ENCODE measurements around the gene C1QB.

DNA sequence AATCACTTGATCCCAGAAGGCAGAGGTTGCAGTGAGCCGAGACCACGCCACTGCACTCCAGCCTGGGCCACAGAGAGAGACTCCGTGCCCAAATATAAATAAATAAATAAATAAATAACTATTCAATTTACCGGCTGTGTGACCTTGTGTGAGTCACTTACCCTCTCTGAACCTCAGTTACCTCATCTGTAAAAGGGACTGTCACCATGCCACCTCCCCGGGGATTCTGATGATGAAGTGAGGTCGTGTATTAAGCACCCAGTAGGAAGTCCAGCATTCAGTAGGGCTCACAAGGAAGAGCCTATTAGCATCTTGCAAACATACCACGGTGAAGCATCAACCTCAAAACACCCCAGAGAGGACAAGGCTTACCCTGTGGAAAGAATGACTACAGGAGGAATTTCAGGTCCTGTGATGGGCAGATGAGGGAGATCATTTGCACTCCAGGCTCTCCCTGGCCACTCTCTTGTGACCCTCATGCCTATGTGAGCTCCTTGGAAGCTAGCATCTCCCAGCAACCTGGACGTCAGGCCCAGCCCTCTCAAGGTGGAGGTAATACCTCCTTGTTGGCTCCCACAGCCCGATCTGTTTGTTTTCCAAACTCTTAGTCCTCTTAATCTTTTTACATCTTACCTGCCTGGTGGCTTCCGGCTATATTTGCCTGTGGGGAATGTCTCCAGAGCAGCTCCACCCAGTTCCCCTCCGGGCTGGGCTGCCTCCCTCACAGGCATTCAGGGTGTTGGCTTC, 24.2 kb upstream of the C1QB start:
- TF ChIP-seq ZNF3 (CRISPR knock-in tag; IDR thresholded peaks at IDR 0.05): no peak
- TF ChIP-seq SETDB1 (IDR thresholded peaks at IDR 0.05; ENCODE audit: low read length): no peak
- TF ChIP-seq MYBL2 (IDR thresholded peaks at IDR 0.05; ENCODE audit: low read depth): no peak
- no peak for TF ChIP-seq MYBL2 (CRISPR knock-in tag; IDR thresholded peaks at IDR 0.05; ENCODE audit: borderline replicate concordance)
- no peak for TF ChIP-seq HNRNPK (IDR thresholded peaks at IDR 0.05; ENCODE audit: low read depth, low read length, poor library complexity, severe bottlenecking)
- TF ChIP-seq CTCF (IDR thresholded peaks at IDR 0.05 in 2 of 3, conservative IDR thresholded peaks at IDR 0.05 in 1 of 3; ENCODE audit: insufficient read depth in 2 of 3, low read depth in 1 of 3, low read length in 3 of 3): no peak
- no peak for TF ChIP-seq ZNF274 (IDR thresholded peaks at IDR 0.05; ENCODE audit: borderline replicate concordance, low read depth, low read length)
- no peak for TF ChIP-seq FOXP4 (CRISPR knock-in tag; IDR thresholded peaks at IDR 0.05; ENCODE audit: borderline replicate concordance)

All from K562 (cell line).